OCI-LY3 (cell line): Measurements from ENCODE around the gene LRRC70.

ENCODE experiments used
- H2AFZ ChIP-seq: fragments of 200-600, 300-600 bp; shearing (Covaris generic); 2 replicates; pipeline ENCODE4 v1.6.0; 2014; ENCODE audit warnings: antibody characterized with exemption, low read depth, low read length
- H3K27ac ChIP-seq: fragments of 200-600, 300-600 bp; sonication (generic); 2 replicates; pipeline ENCODE4 v1.5.1; 2014; ENCODE audit warnings: mild to moderate bottlenecking, low read length, moderate library complexity, mixed read lengths
- H3K27me3 ChIP-seq: fragments of 200-600, 300-600 bp; sonication (generic); 2 replicates; pipeline ENCODE4 v1.6.1; 2014; ENCODE audit warnings: low read depth, low read length, mixed read lengths
- H3K36me3 ChIP-seq: fragments of 200-600, 300-600 bp; sonication (generic); replicated peaks from 2 replicates; pipeline ENCODE3; 2014; ENCODE audit warnings: low read depth, low read length, mixed read lengths
- H3K4me1 ChIP-seq: fragments of 300-600, 200-600 bp; sonication (generic); 2 replicates; pipeline ENCODE4 v1.6.1; 2014; ENCODE audit warnings: low read length, mixed read lengths
- H3K4me2 ChIP-seq: fragments of 200-600, 300-600 bp; sonication (generic); 2 replicates; pipeline ENCODE4 v1.6.1; 2014; ENCODE audit warnings: low read length, mixed read lengths
- H3K4me3 ChIP-seq: fragments of 300-600, 200-600 bp; sonication (generic); 2 replicates; pipeline ENCODE4 v1.5.1; 2014; ENCODE audit warnings: antibody characterized with exemption, mild to moderate bottlenecking, low read length, moderate library complexity
- H3K79me2 ChIP-seq: fragments of 300-600, 200-600 bp; shearing (Covaris generic); 2 replicates; pipeline ENCODE4 v1.6.1; 2014; ENCODE audit warnings: mild to moderate bottlenecking, low read length, mixed read lengths
- H3K9ac ChIP-seq: fragments of 300-600, 200-600 bp; shearing (Covaris generic); 2 replicates; pipeline ENCODE4 v1.6.0; 2014; ENCODE audit warnings: mild to moderate bottlenecking, low read length, moderate library complexity
- H3K9me3 ChIP-seq: fragments of 200-600, 300-600 bp; shearing (Covaris generic); 2 replicates; pipeline ENCODE4 v1.6.1; 2014; ENCODE audit warnings: low read length, mixed read lengths; ENCODE audit not compliant: insufficient read depth
- H4K20me1 ChIP-seq: fragments of 200-600, 300-600 bp; sonication (generic); 2 replicates; pipeline ENCODE4 v1.6.1; 2016; ENCODE audit warnings: low read length, mixed read lengths; ENCODE audit not compliant: insufficient read depth
- CTCF ChIP-seq: fragments of 200-600, 300-600 bp; sonication (generic); IDR thresholded peaks from 2 replicates; pipeline ENCODE4 v1.5.1; 2014; ENCODE audit warnings: antibody characterized with exemption, low read length, low read depth
- EZH2phosphoT487 ChIP-seq: fragments of 200-600 bp; shearing (Covaris generic); IDR thresholded peaks from 2 replicates; pipeline ENCODE4 v1.6.1; 2018; ENCODE audit warnings: antibody characterized with exemption, mixed run types, low read depth

The LRRC70 gene

GRCh38 chr5:62608529-62609511, 30.2 kb downstream of the LRRC70 start:
- Histone ChIP-seq H3K9ac (no peak overlapping the region), H3K4me2 (no peak overlapping the region), H4K20me1 (no peaks in the 10 kb centered on the region), H3K9me3 (no peaks in the 10 kb centered on the region), H3K27me3 (no peaks in the 10 kb centered on the region), H3K4me3 (no peak overlapping the region), H3K4me1 (no peaks in the 10 kb centered on the region), H3K27ac (no peak overlapping the region), H3K36me3 (no peaks in the 10 kb centered on the region), H2AFZ (no peak overlapping the region), H3K79me2 (no peaks in the 10 kb centered on the region)
- TF ChIP-seq CTCF (no peak), EZH2phosphoT487 (no peak)

GRCh38 chr5:62614355-62614754, 35.7 kb downstream of the LRRC70 start:
- TF ChIP-seq EZH2phosphoT487 (no peak), CTCF (no peak)
- Histone ChIP-seq H2AFZ (no peak overlapping the region), H3K79me2 (no peaks in the 10 kb centered on the region), H3K36me3 (no peaks in the 10 kb centered on the region), H3K9ac (no peak overlapping the region), H3K4me2 (no peak overlapping the region), H3K9me3 (no peaks in the 10 kb centered on the region), H3K4me3 (no peak overlapping the region), H3K27ac (no peak overlapping the region), H3K4me1 (no peaks in the 10 kb centered on the region), H4K20me1 (no peaks in the 10 kb centered on the region), H3K27me3 (no peaks in the 10 kb centered on the region)

- no peak overlapping the region for H2AFZ ChIP-seq
- H3K36me3 ChIP-seq = no peaks in the 10 kb centered on the region
- H3K9me3 ChIP-seq = no peaks in the 10 kb centered on the region
- H3K9ac ChIP-seq = no peak overlapping the region
- no peak overlapping the region for H3K27ac ChIP-seq
- H3K4me3 ChIP-seq = no peak overlapping the region
- H3K4me2 ChIP-seq = no peak overlapping the region
- no peaks in the 10 kb centered on the region for H3K27me3 ChIP-seq
- no peaks in the 10 kb centered on the region for H3K79me2 ChIP-seq
- TF ChIP-seq CTCF (no peak), EZH2phosphoT487 (no peak)
- no peaks in the 10 kb centered on the region for H4K20me1 ChIP-seq
- H3K4me1 ChIP-seq = no peaks in the 10 kb centered on the region
These were observed 38.1 kb downstream of the LRRC70 start for GRCh38 chr5:62616615-62617277.

GRCh38 chr5:62617943-62618342, 39.3 kb downstream of the LRRC70 start:
- no peaks in the 10 kb centered on the region for H3K36me3 ChIP-seq
- no peaks in the 10 kb centered on the region for H4K20me1 ChIP-seq
- H3K4me2 ChIP-seq = no peak overlapping the region
- no peak overlapping the region for H3K4me3 ChIP-seq
- no peak for TF ChIP-seq EZH2phosphoT487
- no peak for TF ChIP-seq CTCF
- no peaks in the 10 kb centered on the region for H3K4me1 ChIP-seq
- H2AFZ ChIP-seq = no peak overlapping the region
- H3K9me3 ChIP-seq = no peaks in the 10 kb centered on the region
- no peak overlapping the region for H3K9ac ChIP-seq
- no peaks in the 10 kb centered on the region for H3K27me3 ChIP-seq
- no peak overlapping the region for H3K27ac ChIP-seq
- no peaks in the 10 kb centered on the region for H3K79me2 ChIP-seq
